HCT116 (cell line): ENCODE data around the gene CDIP1. TPM values are rescaled to one million over a fixed set of nuclear protein-coding genes. Genes with fewer than 3 reads are reported as not detected.

Experiments used
- ATAC-seq: fragments of 200-7000 bp; cut with Tn5 transposase; 2 replicates; pipeline ENCODE4 v1.9.1; 2020; ENCODE audit warnings: mild to moderate bottlenecking, moderate library complexity
- BruUV-seq: library from RNA; stranded (reverse); fragments of 400-500 nt; replicated peaks from 2 replicates; lab custom pipeline; 2021; lab: Mats Ljungman, UMichigan
- CTCF ChIA-PET: fragments of 300-600 bp; sonication (Branson Sonifier 250); formaldehyde crosslinking; loops from one replicate; lab custom pipeline; 2021; ENCODE audit warnings: antibody characterized with exemption; lab: Charles Lee
- POLR2A ChIA-PET: fragments of 300-600, 350-600 bp; sonication (Branson Sonifier 250); formaldehyde crosslinking; loops from one replicate; lab custom pipeline; 2021; ENCODE audit warnings: antibody characterized with exemption; lab: Charles Lee
- RAD21 ChIA-PET, 2 experiments: fragments of 300-600 bp; sonication (Branson Sonifier 250); formaldehyde crosslinking; loops; one replicate each; lab custom pipeline; 2023; ENCODE audit warnings: low total read pairs in 2 of 2; ENCODE audit not compliant: uncharacterized antibody in 2 of 2, unreplicated experiment in 2 of 2, low non-redundant PET in 1 of 2; lab: Charles Lee
- DNase-seq: peaks from one replicate; pipeline ENCODE4 v3.0.0-alpha.2; 2010; ENCODE audit warnings: low read depth, low spot score
- H2AFZ ChIP-seq: fragments of 200-600 bp; shearing (Covaris generic), sonication (generic); 2 replicates; pipeline ENCODE4 v1.6.1; 2017; ENCODE audit warnings: low read depth, mixed run types, mixed read lengths, antibody characterized with exemption, low read length; ENCODE audit not compliant: poor library complexity, severe bottlenecking
- H3K27ac ChIP-seq: 2 replicates; pipeline ENCODE4 v1.5.1; 2012; ENCODE audit warnings: low read depth, low read length
- H3K27me3 ChIP-seq: fragments of 200-600 bp; sonication (generic); 2 replicates; pipeline ENCODE4 v1.6.1; 2016; ENCODE audit warnings: mixed run types, low read length, mixed read lengths; ENCODE audit not compliant: insufficient read depth
- H3K36me3 ChIP-seq, 2 experiments: fragments of 200-500 bp in 1 of 2; fragments of 200-600 bp in 1 of 2; sonication (Bioruptor generic) in 1 of 2; sonication (generic) in 1 of 2; 2 replicates each; pipeline versions ENCODE4 v1.5.1 to v1.6.1; 2014 to 2016; ENCODE audit warnings: low read length in 2 of 2, inconsistent platforms in 1 of 2, mixed read lengths in 1 of 2, mixed run types in 1 of 2; ENCODE audit not compliant: insufficient read depth in 2 of 2, control insufficient read depth in 1 of 2
- H3K4me1 ChIP-seq, 2 experiments: fragments of 200-600 bp in 1 of 2; sonication (generic) in 1 of 2; 2 replicates each; pipeline versions ENCODE4 v1.5.1 to v1.6.1; 2012 to 2017; ENCODE audit warnings: low read length in 2 of 2, inconsistent platforms in 1 of 2, mild to moderate bottlenecking in 1 of 2, mixed read lengths in 1 of 2, mixed run types in 1 of 2, moderate library complexity in 1 of 2; ENCODE audit not compliant: insufficient read depth in 2 of 2, control insufficient read depth in 1 of 2
- H3K4me2 ChIP-seq: fragments of 200-600 bp; sonication (generic); 2 replicates; pipeline ENCODE4 v1.6.1; 2017; ENCODE audit warnings: mixed run types, low read length, mixed read lengths
- H3K4me3 ChIP-seq, 2 experiments: fragments of 200-600 bp in 1 of 2; sonication (generic) in 1 of 2; replicated peaks in 1 of 2; 2 replicates each; pipeline ENCODE4 v1.5.1; 2011 to 2016; ENCODE audit warnings: low read length in 2 of 2, control low read depth in 1 of 2, low read depth in 1 of 2, mild to moderate bottlenecking in 1 of 2, mixed read lengths in 1 of 2, mixed run types in 1 of 2
- H3K79me2 ChIP-seq: fragments of 200-600 bp; sonication (generic); 2 replicates; pipeline ENCODE4 v1.6.1; 2017; ENCODE audit warnings: mild to moderate bottlenecking, mixed run types, low read length, moderate library complexity, mixed read lengths; ENCODE audit not compliant: insufficient read depth
- H3K9ac ChIP-seq: fragments of 200-600 bp; sonication (generic); 2 replicates; pipeline ENCODE4 v1.6.1; 2016; ENCODE audit warnings: low read length, mixed read lengths
- H3K9me2 ChIP-seq: fragments of 200-600 bp; sonication (generic), shearing (Covaris generic); 2 replicates; pipeline ENCODE4 v1.6.1; 2017; ENCODE audit warnings: mixed run types, mild to moderate bottlenecking, moderate library complexity; ENCODE audit not compliant: insufficient read depth
- H3K9me3 ChIP-seq, 2 experiments: fragments of 200-500 bp in 1 of 2; fragments of 200-600 bp in 1 of 2; sonication (Bioruptor generic) in 1 of 2; sonication (generic) in 1 of 2; 2 replicates each; pipeline ENCODE4 v1.6.1; 2014 to 2017; ENCODE audit warnings: low read length in 2 of 2, mixed read lengths in 2 of 2, inconsistent platforms in 1 of 2, low read depth in 1 of 2, mild to moderate bottlenecking in 1 of 2, mixed run types in 1 of 2, moderate library complexity in 1 of 2; ENCODE audit not compliant: control insufficient read depth in 1 of 2, insufficient read depth in 1 of 2
- H4K20me1 ChIP-seq: fragments of 200-600 bp; sonication (generic), shearing (Covaris generic); 2 replicates; pipeline ENCODE4 v1.6.1; 2017; ENCODE audit warnings: mixed run types, mild to moderate bottlenecking, moderate library complexity; ENCODE audit not compliant: insufficient read depth
- ATF3 ChIP-seq: IDR thresholded peaks from 2 replicates; pipeline ENCODE4 v1.6.1; 2012
- CBX3 ChIP-seq: IDR thresholded peaks from 2 replicates; pipeline ENCODE4 v1.6.1; 2012; ENCODE audit warnings: low read depth
- CEBPB ChIP-seq: IDR thresholded peaks from 2 replicates; pipeline ENCODE4 v1.6.1; 2012; ENCODE audit warnings: low read depth
- EGR1 ChIP-seq: IDR thresholded peaks from 2 replicates; pipeline ENCODE4 v1.6.1; 2012; ENCODE audit warnings: low read depth
- ELF1 ChIP-seq: IDR thresholded peaks from 2 replicates; pipeline ENCODE4 v1.6.1; 2012; ENCODE audit warnings: low read depth, borderline replicate concordance
- EZH2 ChIP-seq: fragments of 200-600 bp; sonication (generic); IDR thresholded peaks from 2 replicates; pipeline ENCODE4 v1.6.1; 2017; ENCODE audit warnings: antibody characterized with exemption, mixed run types
- EZH2phosphoT487 ChIP-seq: fragments of 200-600 bp; IDR thresholded peaks from 2 replicates; pipeline ENCODE4 v1.6.1; 2018; ENCODE audit warnings: antibody characterized with exemption, borderline replicate concordance
- FOSL1 ChIP-seq: IDR thresholded peaks from 2 replicates; pipeline ENCODE4 v1.6.1; 2012; ENCODE audit warnings: low read depth
- JUND ChIP-seq: IDR thresholded peaks from 2 replicates; pipeline ENCODE4 v1.6.1; 2012
- POLR2A ChIP-seq: IDR thresholded peaks from 2 replicates; pipeline ENCODE4 v1.7.0; 2011; ENCODE audit warnings: borderline replicate concordance; ENCODE audit not compliant: insufficient read depth, insufficient read length; ENCODE audit errors: extremely low read depth
- RAD21 ChIP-seq: IDR thresholded peaks from 2 replicates; pipeline ENCODE4 v1.6.1; 2012; ENCODE audit warnings: low read depth, mild to moderate bottlenecking
- SP1 ChIP-seq: IDR thresholded peaks from 2 replicates; pipeline ENCODE4 v1.6.1; 2012; ENCODE audit warnings: low read depth
- SRF ChIP-seq: IDR thresholded peaks from 2 replicates; pipeline ENCODE4 v1.6.1; 2012; ENCODE audit warnings: low read depth
- TCF7L2 ChIP-seq: IDR thresholded peaks from 2 replicates; pipeline ENCODE4 v1.7.0; 2011; ENCODE audit warnings: borderline replicate concordance, inconsistent platforms; ENCODE audit not compliant: insufficient read depth, insufficient read length; ENCODE audit errors: extremely low read depth
- ZBTB33 ChIP-seq: IDR thresholded peaks from 2 replicates; pipeline ENCODE4 v1.6.1; 2011; ENCODE audit warnings: mild to moderate bottlenecking, low read length, moderate library complexity; ENCODE audit not compliant: insufficient replicate concordance; ENCODE audit errors: extremely low read depth
- ZNF274 ChIP-seq: fragments of 200-500 bp; sonication (Bioruptor generic); IDR thresholded peaks from 2 replicates; pipeline ENCODE4 v1.6.1; 2014; ENCODE audit warnings: mild to moderate bottlenecking, low read depth, low read length, inconsistent platforms
- intact Hi-C: fragments of 100-400 bp; cut with micrococcal nuclease; formaldehyde crosslinking; loops from 2 replicates; pipeline ENCODE4 v1.10.0; 2022
- total RNA-seq: library from RNA; stranded (reverse); gene quantifications from one replicate; pipeline ENCODE4 v1.2.1, GENCODE V29; 2021; ENCODE audit not compliant: unreplicated experiment
- TF ChIP-seq, protein P1 (sequence below), 3 experiments: fragments of 200-600 bp in 1 of 3; sonication (generic) in 1 of 3; IDR thresholded peaks in 2 of 3; conservative IDR thresholded peaks in 1 of 3; 2 replicates each; pipeline ENCODE4 v1.5.1; 2012 to 2017; ENCODE audit warnings: low read depth in 2 of 3, low read length in 2 of 3, antibody characterized with exemption in 1 of 3, borderline replicate concordance in 1 of 3, control low read depth in 1 of 3, mild to moderate bottlenecking in 1 of 3, mixed read lengths in 1 of 3, mixed run types in 1 of 3, moderate library complexity in 1 of 3; ENCODE audit not compliant: insufficient read depth in 1 of 3

CDIP1 gene
- total RNA-seq, 1 experiment from 2014 or later: 7.2 TPM

DNA sequence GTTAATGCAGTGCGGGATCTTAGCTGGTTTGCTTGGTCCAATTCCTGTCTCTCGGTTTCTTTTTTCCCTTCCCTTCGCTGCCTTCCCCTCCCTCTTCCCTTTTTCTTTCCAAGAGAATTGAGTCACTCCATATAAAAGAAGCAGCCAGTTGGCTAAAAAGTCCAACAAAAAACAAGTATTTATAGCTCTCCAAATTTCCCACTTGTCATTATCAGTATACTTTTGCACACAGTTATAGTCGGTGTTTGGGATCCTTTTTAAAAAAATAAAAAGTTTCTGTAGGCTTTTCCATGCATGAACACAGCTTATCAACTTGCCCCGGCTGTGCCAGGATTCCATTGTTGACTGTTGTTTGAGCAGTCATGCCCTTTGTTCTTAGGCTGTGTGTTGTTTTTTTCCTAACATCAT, 37.5 kb downstream of the CDIP1 start:
- H3K4me2 ChIP-seq: peak overlapping the region; percentile 56; the same call in 1 of the 2 replicates
- ChIA-PET POLR2A (no interaction called here), CTCF (interaction anchor here (1.4 kb wide), 1 partner anchor 85 kb away, joined by 3 read pairs; no protein-coding TSS in a partner anchor), RAD21 (no interaction called here)
- peaks cover 34 to 57% of the 10 kb centered on the region in 2 experiments for H3K4me1 ChIP-seq
- no peak overlapping the region for H3K4me3 ChIP-seq
- intact Hi-C loops: no loop called here
- no peak for DNase-seq
- no TSS peak for BruUV-seq
- peaks cover 2 to 7% of the 10 kb centered on the region in 2 experiments; a peak in 2 of 4 replicates for H3K36me3 ChIP-seq
- H2AFZ ChIP-seq: no peak overlapping the region
- no peak for TF ChIP-seq EZH2phosphoT487
- TF ChIP-seq CBX3: no peak
- TF ChIP-seq ZNF274: no peak
- TF ChIP-seq ZBTB33: no peak
- TF ChIP-seq CEBPB: no peak
- no peak for TF ChIP-seq POLR2A
- no peak for TF ChIP-seq SP1
- TF ChIP-seq ELF1: no peak
- TF ChIP-seq EZH2: no peak
- TF ChIP-seq, protein P1, sequence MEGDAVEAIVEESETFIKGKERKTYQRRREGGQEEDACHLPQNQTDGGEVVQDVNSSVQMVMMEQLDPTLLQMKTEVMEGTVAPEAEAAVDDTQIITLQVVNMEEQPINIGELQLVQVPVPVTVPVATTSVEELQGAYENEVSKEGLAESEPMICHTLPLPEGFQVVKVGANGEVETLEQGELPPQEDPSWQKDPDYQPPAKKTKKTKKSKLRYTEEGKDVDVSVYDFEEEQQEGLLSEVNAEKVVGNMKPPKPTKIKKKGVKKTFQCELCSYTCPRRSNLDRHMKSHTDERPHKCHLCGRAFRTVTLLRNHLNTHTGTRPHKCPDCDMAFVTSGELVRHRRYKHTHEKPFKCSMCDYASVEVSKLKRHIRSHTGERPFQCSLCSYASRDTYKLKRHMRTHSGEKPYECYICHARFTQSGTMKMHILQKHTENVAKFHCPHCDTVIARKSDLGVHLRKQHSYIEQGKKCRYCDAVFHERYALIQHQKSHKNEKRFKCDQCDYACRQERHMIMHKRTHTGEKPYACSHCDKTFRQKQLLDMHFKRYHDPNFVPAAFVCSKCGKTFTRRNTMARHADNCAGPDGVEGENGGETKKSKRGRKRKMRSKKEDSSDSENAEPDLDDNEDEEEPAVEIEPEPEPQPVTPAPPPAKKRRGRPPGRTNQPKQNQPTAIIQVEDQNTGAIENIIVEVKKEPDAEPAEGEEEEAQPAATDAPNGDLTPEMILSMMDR (IDR thresholded peaks at IDR 0.05 in 2 of 3, conservative IDR thresholded peaks at IDR 0.05 in 1 of 3; ENCODE audit: borderline replicate concordance in 1 of 3, insufficient read depth in 1 of 3, low read depth in 2 of 3, low read length in 2 of 3): no peak
- no peak for TF ChIP-seq JUND
- TF ChIP-seq RAD21: no peak
- TF ChIP-seq TCF7L2: no peak
- TF ChIP-seq FOSL1: no peak
- no peak for TF ChIP-seq ATF3
- TF ChIP-seq EGR1: no peak
- TF ChIP-seq SRF: no peak
- peaks cover 5% of the 10 kb centered on the region; the same call in 1 of the 2 replicates for H4K20me1 ChIP-seq
- no peaks in the 10 kb centered on the region for H3K27me3 ChIP-seq
- H3K9me2 ChIP-seq: no peaks in the 10 kb centered on the region
- no peak for ATAC-seq
- no peak overlapping the region for H3K9ac ChIP-seq
- H3K79me2 ChIP-seq: peaks cover 84% of the 10 kb centered on the region
- H3K27ac ChIP-seq: no peak overlapping the region
- H3K9me3 ChIP-seq: no peaks in the 10 kb centered on the region
